ENCODE measurements around the gene DNMT3A. TPM values are rescaled to one million over a fixed set of nuclear protein-coding genes. Genes with fewer than 3 reads are reported as not detected.
A peak's percentile ranks its signal among the peaks of the same experiment; 100 is the strongest.

The DNMT3A gene
- total RNA-seq, 1 donor from 2014 or later: 16.5 TPM

DNA sequence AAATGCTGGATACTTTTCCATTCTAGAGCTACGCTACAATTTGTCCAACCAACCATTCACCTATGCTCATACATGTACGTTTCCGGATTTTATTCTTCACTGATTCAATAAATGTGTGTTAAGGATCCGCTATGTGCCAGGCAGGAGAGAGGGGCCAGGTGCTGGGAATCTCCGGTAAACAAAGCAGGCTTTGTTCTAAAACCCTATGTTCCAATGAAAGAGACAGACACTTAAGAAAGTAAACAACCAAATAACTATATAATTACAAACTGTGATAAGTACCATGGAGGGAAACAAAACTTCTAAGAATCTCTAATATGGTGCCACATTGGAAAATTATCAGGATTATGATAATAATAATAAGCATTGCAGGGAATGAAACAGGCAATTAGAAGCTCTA is 151.2 kb downstream of the DNMT3A start:
- Histone ChIP-seq H3K27ac (replicated peaks) (no peak overlapping the region), H3K9me3 (replicated peaks) (no peaks in the 10 kb centered on the region), H3K4me3 (no peak overlapping the region), H3K36me3 (no peaks in the 10 kb centered on the region), H3K27me3 (ENCODE audit: low read depth) (peaks cover 8% of the 10 kb centered on the region), H3K4me1 (no peaks in the 10 kb centered on the region)
- no peak for DNase-seq
- intact Hi-C loops (cut with micrococcal nuclease): no loop called here
- TF ChIP-seq CTCF (IDR thresholded peaks at IDR 0.05; ENCODE audit: borderline replicate concordance): no peak

GRCh38 chr2:25188405-25188804 is 153.3 kb downstream of the DNMT3A start:
- H3K4me3 ChIP-seq: no peak overlapping the region
- DNase-seq: no peak
- intact Hi-C loops (cut with micrococcal nuclease): no loop called here
- peaks cover 8% of the 10 kb centered on the region for H3K27me3 ChIP-seq (ENCODE audit: low read depth)
- no peak overlapping the region for H3K27ac ChIP-seq (replicated peaks)
- no peaks in the 10 kb centered on the region for H3K9me3 ChIP-seq (replicated peaks)
- H3K36me3 ChIP-seq: no peaks in the 10 kb centered on the region
- no peak for TF ChIP-seq CTCF (IDR thresholded peaks at IDR 0.05; ENCODE audit: borderline replicate concordance)
- H3K4me1 ChIP-seq: no peaks in the 10 kb centered on the region

GRCh38 chr2:25187729-25188350 is 153.9 kb downstream of the DNMT3A start:
- TF ChIP-seq CTCF (IDR thresholded peaks at IDR 0.05; ENCODE audit: borderline replicate concordance): no peak
- Histone ChIP-seq H3K27ac (replicated peaks) (no peak overlapping the region), H3K9me3 (replicated peaks) (no peaks in the 10 kb centered on the region), H3K27me3 (ENCODE audit: low read depth) (peaks cover 8% of the 10 kb centered on the region), H3K4me3 (no peak overlapping the region), H3K36me3 (no peaks in the 10 kb centered on the region), H3K4me1 (no peaks in the 10 kb centered on the region)
- DNase-seq: no peak
- intact Hi-C loops (cut with micrococcal nuclease): no loop called here

DNA sequence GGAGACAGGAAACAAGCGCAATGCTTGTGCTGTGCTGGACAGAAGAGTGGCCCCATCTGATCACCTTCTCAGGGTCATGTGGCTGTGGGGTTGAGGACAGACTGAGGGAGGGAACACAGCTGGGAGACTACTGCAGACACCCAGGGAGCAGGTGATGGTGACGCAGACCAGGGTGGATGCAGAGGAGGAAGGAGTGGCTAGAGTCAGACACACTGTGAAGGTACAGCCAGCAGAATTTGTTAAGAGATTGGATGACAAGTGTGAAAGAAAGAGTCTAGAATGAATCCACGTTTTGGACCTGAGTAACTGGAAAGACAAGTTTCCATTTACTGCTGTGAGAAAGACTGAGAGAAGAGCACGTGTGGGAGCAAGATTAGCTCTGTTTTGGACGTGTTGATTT is 157.5 kb downstream of the DNMT3A start:
- peaks cover 8% of the 10 kb centered on the region for H3K9me3 ChIP-seq (replicated peaks)
- peaks cover 16% of the 10 kb centered on the region for H3K27me3 ChIP-seq (ENCODE audit: low read depth)
- no peaks in the 10 kb centered on the region for H3K4me1 ChIP-seq
- no peak for TF ChIP-seq CTCF (IDR thresholded peaks at IDR 0.05; ENCODE audit: borderline replicate concordance)
- intact Hi-C loops (cut with micrococcal nuclease): no loop called here
- H3K27ac ChIP-seq (replicated peaks): no peak overlapping the region
- no peak overlapping the region for H3K4me3 ChIP-seq
- no peaks in the 10 kb centered on the region for H3K36me3 ChIP-seq
- DNase-seq: no peak

DNA sequence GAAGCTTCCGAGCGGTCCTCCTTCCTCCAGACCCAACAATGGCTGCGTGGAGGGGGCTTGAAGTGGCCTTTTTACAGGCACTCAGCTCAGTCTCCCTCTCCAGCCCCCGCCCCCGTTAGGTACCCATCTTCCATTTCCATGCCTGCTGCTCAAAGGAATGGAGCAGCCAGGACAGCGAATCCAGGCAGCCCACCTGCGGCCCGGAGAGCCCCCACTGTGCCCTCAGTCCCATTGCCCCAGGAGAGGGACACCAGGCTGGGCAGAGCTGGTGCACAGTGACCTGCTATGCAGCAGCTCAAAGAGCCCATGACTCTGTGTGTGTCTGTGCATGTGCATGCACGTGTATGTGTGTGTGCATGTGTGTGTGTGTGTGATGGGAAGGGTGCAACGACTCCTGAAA is 162.7 kb downstream of the DNMT3A start:
- no peaks in the 10 kb centered on the region for H3K4me1 ChIP-seq
- H3K27ac ChIP-seq (replicated peaks): no peak overlapping the region
- peaks cover 8% of the 10 kb centered on the region for H3K9me3 ChIP-seq (replicated peaks)
- no peak for TF ChIP-seq CTCF (IDR thresholded peaks at IDR 0.05; ENCODE audit: borderline replicate concordance)
- no peak for DNase-seq
- H3K27me3 ChIP-seq (ENCODE audit: low read depth): peaks cover 45% of the 10 kb centered on the region
- intact Hi-C loops (cut with micrococcal nuclease): no loop called here
- H3K4me3 ChIP-seq: no peak overlapping the region
- no peaks in the 10 kb centered on the region for H3K36me3 ChIP-seq

Small RNA genes within 50 kb of the gene (microRNA-seq; reads per million reads assigned to microRNA genes)
- 57.1 reads per million, percentile 50 among the genes with 10 or more reads in this experiment for gene MIR1301

Other genes with a start within 250 kb of the DNMT3A start
- gene POMC, start 173.3 kb downstream of the DNMT3A start, total RNA-seq: 7.5 TPM